SK-N-MC (cell line): ENCODE data around the gene STAM.

Source experiments
- DNase-seq: peaks from one replicate; pipeline ENCODE4 v3.0.0-alpha.2; 2011; ENCODE audit warnings: low read depth, low spot score
- H3K27ac ChIP-seq: fragments of 200-600 bp; sonication (generic); 2 replicates; pipeline ENCODE4 v1.5.1; 2016; ENCODE audit warnings: mixed run types
- H3K36me3 ChIP-seq: fragments of 200-600 bp; sonication (generic); 2 replicates; pipeline ENCODE4 v1.6.1; 2017; ENCODE audit warnings: antibody characterized with exemption, low read length, mixed read lengths; ENCODE audit not compliant: insufficient read depth
- H3K4me3 ChIP-seq: fragments of 200-600 bp; sonication (generic); 2 replicates; pipeline ENCODE4 v1.5.1; 2016
- H3K9ac ChIP-seq: fragments of 200-600 bp; sonication (generic); 2 replicates; pipeline ENCODE4 v1.8.0; 2017; ENCODE audit warnings: mixed run types, mixed read lengths; ENCODE audit not compliant: insufficient read length
- H3K9me3 ChIP-seq: fragments of 200-600 bp; sonication (generic); 2 replicates; pipeline ENCODE4 v1.6.1; 2017; ENCODE audit warnings: low read depth, mild to moderate bottlenecking, antibody characterized with exemption, low read length, moderate library complexity, mixed read lengths
- EZH2 ChIP-seq: fragments of 200-600 bp; sonication (generic); IDR thresholded peaks from one replicate; pipeline ENCODE4 v1.6.1; 2017; ENCODE audit warnings: antibody characterized with exemption
- FOXP2 ChIP-seq: optimal IDR thresholded peaks from 2 replicates; pipeline ENCODE3; 2011; ENCODE audit warnings: mild to moderate bottlenecking, moderate library complexity; ENCODE audit not compliant: insufficient read depth; ENCODE audit errors: extremely low read length, control extremely low read depth
- POLR2AphosphoS5 ChIP-seq: IDR thresholded peaks from 2 replicates; pipeline ENCODE4 v1.6.1; 2012; ENCODE audit warnings: mild to moderate bottlenecking, low read depth, low read length, borderline replicate concordance

The STAM gene

DNA sequence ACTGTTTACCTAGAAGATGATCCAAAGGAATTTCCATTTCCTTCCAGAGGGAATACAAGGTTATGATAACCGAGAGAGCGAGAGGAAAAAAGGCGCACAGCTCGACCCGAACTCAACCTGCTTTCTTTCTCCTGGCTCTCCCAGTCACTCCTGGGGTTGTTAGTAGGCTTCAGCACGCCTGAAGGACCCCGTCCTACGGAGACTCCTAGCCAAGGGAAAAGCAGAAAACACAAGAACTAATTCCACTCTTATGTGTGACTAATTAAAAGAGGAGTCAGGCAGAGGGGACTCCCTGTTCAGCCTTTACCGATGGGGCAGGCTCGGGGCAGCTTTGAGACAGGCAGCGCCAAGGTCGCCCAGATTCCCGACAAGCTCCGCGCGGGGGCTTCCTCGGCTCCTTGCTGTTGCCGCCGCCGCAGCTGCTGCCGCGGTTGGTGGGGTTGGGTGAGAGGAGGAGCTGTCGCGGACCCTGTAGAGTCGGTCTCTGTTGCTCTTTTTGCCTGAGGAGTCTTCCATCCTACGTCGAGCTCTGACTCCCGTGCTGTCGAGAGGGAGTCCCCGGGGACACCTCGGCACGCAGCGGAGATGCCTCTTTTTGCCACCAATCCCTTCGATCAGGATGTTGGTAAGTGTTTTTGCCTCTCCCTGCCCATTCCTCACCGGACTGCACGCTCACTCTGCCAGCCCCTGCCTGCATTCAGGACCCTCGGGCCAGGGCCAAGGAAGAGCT, at the start of gene STAM:
Gene STAM, plus strand, starts transcription at position 397 of the 730 bp plus-strand sequence. Its CDS starts 189 bp downstream, at position 586.
- DNase-seq, result peak; percentile 44
- H3K9me3 ChIP-seq, result no peaks in the 10 kb centered on the region
- TF ChIP-seq POLR2AphosphoS5 (peak; percentile 64), FOXP2 (no peak), EZH2 (no peak)
- H3K27ac ChIP-seq, result peak within 1 kb of the TSS; percentile 94
- H3K36me3 ChIP-seq, result no peaks in the 10 kb centered on the region
- peak within 1 kb of the TSS; percentile 98 for H3K9ac ChIP-seq
- peak within 1 kb of the TSS; percentile 93 for H3K4me3 ChIP-seq

DNA sequence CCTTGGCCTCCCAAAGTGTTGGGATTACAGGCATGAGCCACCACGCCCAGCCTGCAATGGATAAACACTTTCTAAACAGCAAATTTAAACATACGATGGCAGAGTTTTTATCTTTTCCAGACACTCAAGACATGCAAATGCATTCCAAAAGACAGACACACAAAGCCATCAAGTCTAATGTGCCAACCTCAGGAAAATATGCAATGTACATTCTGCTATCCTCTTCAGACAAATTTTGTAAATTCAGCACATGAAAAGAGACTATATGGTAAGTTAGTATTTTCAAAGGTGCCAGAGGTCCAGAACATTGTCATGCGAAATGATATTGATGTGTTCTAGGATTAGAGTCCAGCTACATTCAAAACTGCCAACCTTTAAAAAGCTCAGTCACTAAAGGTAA, 46.6 kb upstream of the STAM start:
- Histone ChIP-seq H3K36me3 (no peaks in the 10 kb centered on the region), H3K9ac (no peak overlapping the region), H3K27ac (no peak overlapping the region), H3K4me3 (no peak overlapping the region), H3K9me3 (no peaks in the 10 kb centered on the region)
- DNase-seq, result no peak
- TF ChIP-seq FOXP2 (no peak), EZH2 (no peak), POLR2AphosphoS5 (no peak)

DNA sequence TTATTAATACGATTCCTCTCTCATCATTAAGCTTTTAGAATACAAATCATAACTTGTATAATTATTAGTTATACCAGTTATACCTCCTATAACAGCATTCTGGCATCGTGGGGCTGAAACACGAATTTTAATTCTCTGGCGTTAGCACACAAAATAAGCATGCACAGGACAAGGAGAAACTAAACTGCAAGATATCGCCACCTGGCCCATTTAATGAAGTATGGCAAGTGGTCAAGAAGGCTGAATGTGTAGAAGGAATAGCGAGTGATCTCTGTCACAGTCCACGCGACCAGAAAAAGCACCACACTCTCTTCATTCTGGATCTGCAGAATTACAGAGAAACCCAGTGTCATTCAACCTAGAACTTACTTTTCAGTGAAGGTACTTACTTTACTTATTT, 44.9 kb upstream of the STAM start:
- no peak for TF ChIP-seq EZH2
- no peak for TF ChIP-seq FOXP2
- TF ChIP-seq POLR2AphosphoS5, result no peak
- DNase-seq, result no peak
- H3K36me3 ChIP-seq, result no peaks in the 10 kb centered on the region
- no peak overlapping the region for H3K27ac ChIP-seq
- no peak overlapping the region for H3K4me3 ChIP-seq
- no peak overlapping the region for H3K9ac ChIP-seq
- H3K9me3 ChIP-seq, result no peaks in the 10 kb centered on the region

DNA sequence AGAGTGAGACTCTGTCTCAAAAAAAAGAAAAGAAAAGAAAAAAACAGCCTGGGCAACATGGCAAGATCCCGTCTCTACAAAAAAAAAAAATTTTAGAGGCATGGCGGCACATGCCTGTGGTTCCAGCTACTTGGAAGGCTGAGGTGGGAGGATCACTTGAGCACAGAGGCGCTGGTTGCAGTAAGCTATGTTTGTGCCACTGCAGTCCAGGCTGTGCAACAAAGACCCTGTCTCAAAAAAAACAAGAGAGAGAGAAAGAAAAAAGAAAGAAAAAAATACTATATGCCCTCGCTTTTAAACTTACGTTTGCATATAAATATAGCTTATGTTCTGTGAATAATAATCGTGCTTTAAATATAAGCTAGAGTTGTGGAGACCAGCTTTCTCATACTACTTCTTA, 38.0 kb upstream of the STAM start:
- no peak for DNase-seq
- H3K9me3 ChIP-seq, result no peaks in the 10 kb centered on the region
- no peak overlapping the region for H3K27ac ChIP-seq
- H3K9ac ChIP-seq, result no peak overlapping the region
- no peak overlapping the region for H3K4me3 ChIP-seq
- H3K36me3 ChIP-seq, result no peaks in the 10 kb centered on the region
- TF ChIP-seq FOXP2, result no peak
- TF ChIP-seq POLR2AphosphoS5, result no peak
- no peak for TF ChIP-seq EZH2

DNA sequence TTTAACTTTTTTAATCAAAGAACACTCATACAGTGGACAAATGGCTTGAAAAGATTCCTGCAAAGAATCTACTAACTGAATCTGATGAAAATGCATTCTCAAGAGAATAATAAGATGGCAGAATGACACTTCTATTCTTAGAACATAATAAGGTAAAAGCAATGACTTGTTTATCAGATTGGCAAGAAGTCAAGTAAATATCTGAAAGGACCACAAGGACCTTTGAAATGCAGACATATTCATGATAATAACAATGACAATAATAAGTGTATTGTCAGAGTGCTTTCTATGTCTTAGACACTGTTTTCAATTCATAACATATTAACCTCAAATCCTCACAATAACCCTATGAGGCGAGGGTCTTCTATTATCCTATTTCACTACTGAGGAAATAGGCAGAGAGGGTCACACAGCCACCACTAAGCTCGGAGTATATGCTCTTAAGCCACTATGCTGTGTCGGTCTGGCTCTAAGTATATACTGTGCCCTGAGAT, 37.4 kb upstream of the STAM start:
- Histone ChIP-seq H3K9ac (no peak overlapping the region), H3K9me3 (no peaks in the 10 kb centered on the region), H3K27ac (no peak overlapping the region), H3K36me3 (no peaks in the 10 kb centered on the region), H3K4me3 (no peak overlapping the region)
- DNase-seq, result no peak
- no peak for TF ChIP-seq EZH2
- TF ChIP-seq POLR2AphosphoS5, result no peak
- TF ChIP-seq FOXP2, result no peak

DNA sequence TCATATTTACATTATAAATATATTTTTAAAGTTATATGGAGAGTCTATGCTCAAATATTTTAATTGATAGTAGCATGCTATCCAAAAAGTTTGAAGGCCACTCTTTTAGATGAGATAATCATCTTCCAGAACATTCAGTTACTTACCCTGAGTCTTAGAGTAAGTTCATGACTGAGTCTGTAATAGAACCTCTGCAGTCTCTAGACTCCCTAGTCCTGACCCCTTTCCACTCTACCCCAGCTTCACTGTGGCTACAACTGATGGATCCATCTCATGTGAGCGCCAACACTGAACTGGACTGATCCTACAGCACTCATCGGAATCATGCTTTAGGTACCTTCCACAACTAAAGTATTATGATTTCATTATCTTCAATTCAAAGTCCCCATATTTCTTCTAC, 36.9 kb upstream of the STAM start:
- Histone ChIP-seq H3K27ac (no peak overlapping the region), H3K9ac (no peak overlapping the region), H3K9me3 (no peaks in the 10 kb centered on the region), H3K4me3 (no peak overlapping the region), H3K36me3 (no peaks in the 10 kb centered on the region)
- no peak for DNase-seq
- no peak for TF ChIP-seq FOXP2

DNA sequence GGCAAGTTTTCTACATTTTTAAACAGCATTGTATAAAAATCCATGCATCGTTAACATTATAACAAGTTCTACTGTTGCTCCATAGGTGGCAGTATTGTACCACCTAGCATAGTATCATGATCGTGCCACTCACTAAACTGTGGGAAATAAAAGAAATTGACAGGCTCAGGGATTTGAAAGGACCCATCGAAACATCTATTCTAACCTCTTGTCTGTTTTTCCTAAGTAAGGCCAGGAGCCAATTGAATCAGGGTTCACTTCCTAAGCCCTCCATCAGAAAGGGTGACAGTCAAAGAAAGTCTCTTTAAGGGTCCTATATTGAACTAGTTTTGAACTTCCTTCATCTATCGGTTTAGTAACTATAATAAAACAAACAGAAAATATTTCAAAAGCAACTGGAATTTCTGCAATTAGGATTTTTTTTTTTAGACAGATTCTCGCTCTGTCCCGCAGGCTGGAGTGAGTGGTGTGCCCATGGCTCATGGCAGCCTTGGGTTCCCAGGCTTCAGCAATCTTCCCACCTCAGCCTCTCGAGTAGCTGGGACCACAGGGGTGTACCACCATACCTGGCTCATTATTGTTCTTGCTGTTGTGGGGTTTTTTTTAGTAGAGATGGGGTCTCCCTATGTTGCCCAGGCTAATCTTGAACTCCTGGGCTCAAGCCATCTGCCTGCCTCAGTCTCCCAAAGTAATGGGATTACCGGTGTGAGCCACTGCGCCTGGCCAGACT, 36.2 kb upstream of the STAM start:
- Histone ChIP-seq H3K9me3 (no peaks in the 10 kb centered on the region), H3K4me3 (no peak overlapping the region), H3K36me3 (no peaks in the 10 kb centered on the region), H3K27ac (no peak overlapping the region), H3K9ac (no peak overlapping the region)
- TF ChIP-seq POLR2AphosphoS5, result no peak
- no peak for TF ChIP-seq EZH2
- no peak for TF ChIP-seq FOXP2
- DNase-seq, result peak; percentile 16

DNA sequence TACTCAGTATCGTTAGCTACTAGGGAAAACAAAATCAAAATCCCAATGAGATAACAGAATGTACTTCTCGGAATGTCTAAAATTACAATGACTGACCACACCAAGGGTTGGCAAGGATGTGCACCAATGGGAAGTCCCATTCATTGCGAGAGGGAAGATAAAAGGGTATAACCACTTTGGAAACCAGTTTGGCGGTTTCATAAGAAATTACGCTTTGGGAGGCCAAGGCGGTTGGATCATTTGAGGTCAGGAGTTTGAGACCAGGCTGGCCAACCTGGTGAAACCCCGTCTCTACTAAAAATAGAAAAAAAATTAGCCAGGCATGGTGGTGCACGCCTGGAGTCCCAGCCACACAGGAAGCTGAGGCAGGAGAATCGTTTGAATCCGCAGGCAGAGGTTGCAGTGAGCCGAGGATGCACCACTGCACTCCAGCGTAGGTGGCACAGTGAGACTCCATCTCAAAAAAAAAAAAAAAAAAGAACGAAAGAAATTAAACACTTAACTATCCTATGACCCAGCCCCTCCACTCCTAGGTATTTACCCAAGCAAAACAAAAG, 34.4 kb upstream of the STAM start:
- TF ChIP-seq FOXP2 (no peak), POLR2AphosphoS5 (no peak), EZH2 (no peak)
- Histone ChIP-seq H3K27ac (no peak overlapping the region), H3K9ac (no peak overlapping the region), H3K36me3 (no peaks in the 10 kb centered on the region), H3K4me3 (no peak overlapping the region), H3K9me3 (no peaks in the 10 kb centered on the region)
- DNase-seq, result no peak

DNA sequence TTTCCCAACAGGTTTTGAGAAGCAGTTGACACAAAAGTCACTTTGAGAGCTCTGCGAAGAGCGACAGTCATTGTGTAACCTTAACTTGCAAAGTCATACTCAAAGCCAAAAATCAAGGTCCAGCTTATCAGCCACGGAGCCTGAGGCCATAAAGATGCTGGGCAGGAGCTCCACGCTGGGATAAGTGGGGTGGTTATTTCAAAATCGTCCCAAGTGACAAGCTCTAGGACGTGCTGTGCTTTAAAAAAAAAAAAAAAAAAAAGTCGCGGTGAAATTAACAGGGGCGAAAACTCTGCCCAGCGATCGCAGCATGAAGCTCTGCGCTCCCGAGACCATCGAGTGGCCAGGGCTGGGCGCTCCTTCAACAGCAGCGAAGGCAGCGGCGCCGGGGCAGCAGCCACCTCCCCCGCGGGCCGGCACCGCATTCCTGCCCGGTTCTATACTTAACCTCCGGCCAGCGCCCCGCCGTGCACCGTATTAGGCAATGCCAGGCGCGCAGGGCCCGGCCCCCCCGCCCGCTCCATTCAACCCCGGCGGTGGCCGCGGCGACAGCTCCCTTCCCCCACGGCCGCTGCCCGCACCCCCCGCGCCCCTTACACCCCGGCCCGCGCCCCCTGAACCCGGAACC, 27.4 kb upstream of the STAM start:
- no peaks in the 10 kb centered on the region for H3K9me3 ChIP-seq
- H3K27ac ChIP-seq, result no peak overlapping the region
- H3K4me3 ChIP-seq, result peak overlapping the region; percentile 76
- DNase-seq, result no peak
- peak overlapping the region; percentile 32 for H3K9ac ChIP-seq
- H3K36me3 ChIP-seq, result no peaks in the 10 kb centered on the region
- TF ChIP-seq EZH2 (no peak), POLR2AphosphoS5 (no peak), FOXP2 (no peak)
